ENCODE data around the gene COL6A1.

COL6A1 gene

GRCh38 chr21:45994086-45994661 lies 12.6 kb downstream of the COL6A1 start:
- Histone ChIP-seq H3K9me3 (ENCODE audit: low read length) (no peaks in the 10 kb centered on the region), H3K4me1 (ENCODE audit: insufficient read depth, low read length, severe bottlenecking) (no peaks in the 10 kb centered on the region), H3K9ac (ENCODE audit: low read length) (no peak overlapping the region), H3F3A (ENCODE audit: insufficient read depth, low read length) (no peaks in the 10 kb centered on the region), H3K79me2 (ENCODE audit: insufficient read depth, low read length) (no peaks in the 10 kb centered on the region), H3K27ac (ENCODE audit: low read depth, low read length, poor library complexity, severe bottlenecking) (no peak overlapping the region), H2AFZ (ENCODE audit: low read length) (no peak overlapping the region), H3K4me3 (ENCODE audit: low read depth, low read length, poor library complexity, severe bottlenecking) (no peak overlapping the region), H4K20me1 (ENCODE audit: insufficient read depth, low read length) (no peaks in the 10 kb centered on the region), H3K36me3 (ENCODE audit: insufficient read depth, low read length) (no peaks in the 10 kb centered on the region), H3K27me3 (ENCODE audit: insufficient read depth, low read length) (no peaks in the 10 kb centered on the region), H3K9me2 (ENCODE audit: low read depth, low read length) (no peaks in the 10 kb centered on the region), H3K4me2 (ENCODE audit: low read length) (no peak overlapping the region)
- TF ChIP-seq EZH2 (IDR thresholded peaks at IDR 0.05; ENCODE audit: borderline replicate concordance, low read length): no peak
- TF ChIP-seq, protein P1, sequence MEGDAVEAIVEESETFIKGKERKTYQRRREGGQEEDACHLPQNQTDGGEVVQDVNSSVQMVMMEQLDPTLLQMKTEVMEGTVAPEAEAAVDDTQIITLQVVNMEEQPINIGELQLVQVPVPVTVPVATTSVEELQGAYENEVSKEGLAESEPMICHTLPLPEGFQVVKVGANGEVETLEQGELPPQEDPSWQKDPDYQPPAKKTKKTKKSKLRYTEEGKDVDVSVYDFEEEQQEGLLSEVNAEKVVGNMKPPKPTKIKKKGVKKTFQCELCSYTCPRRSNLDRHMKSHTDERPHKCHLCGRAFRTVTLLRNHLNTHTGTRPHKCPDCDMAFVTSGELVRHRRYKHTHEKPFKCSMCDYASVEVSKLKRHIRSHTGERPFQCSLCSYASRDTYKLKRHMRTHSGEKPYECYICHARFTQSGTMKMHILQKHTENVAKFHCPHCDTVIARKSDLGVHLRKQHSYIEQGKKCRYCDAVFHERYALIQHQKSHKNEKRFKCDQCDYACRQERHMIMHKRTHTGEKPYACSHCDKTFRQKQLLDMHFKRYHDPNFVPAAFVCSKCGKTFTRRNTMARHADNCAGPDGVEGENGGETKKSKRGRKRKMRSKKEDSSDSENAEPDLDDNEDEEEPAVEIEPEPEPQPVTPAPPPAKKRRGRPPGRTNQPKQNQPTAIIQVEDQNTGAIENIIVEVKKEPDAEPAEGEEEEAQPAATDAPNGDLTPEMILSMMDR (IDR thresholded peaks at IDR 0.05; ENCODE audit: low read length): no peak

- TF ChIP-seq, protein P1 (IDR thresholded peaks at IDR 0.05; ENCODE audit: low read length): no peak
- no peak for TF ChIP-seq EZH2 (IDR thresholded peaks at IDR 0.05; ENCODE audit: borderline replicate concordance, low read length)
- Histone ChIP-seq H3K27me3 (ENCODE audit: insufficient read depth, low read length) (no peaks in the 10 kb centered on the region), H3F3A (ENCODE audit: insufficient read depth, low read length) (no peaks in the 10 kb centered on the region), H3K9me2 (ENCODE audit: low read depth, low read length) (no peaks in the 10 kb centered on the region), H3K9ac (ENCODE audit: low read length) (no peak overlapping the region), H3K36me3 (ENCODE audit: insufficient read depth, low read length) (no peaks in the 10 kb centered on the region), H4K20me1 (ENCODE audit: insufficient read depth, low read length) (no peaks in the 10 kb centered on the region), H3K27ac (ENCODE audit: low read depth, low read length, poor library complexity, severe bottlenecking) (no peak overlapping the region), H2AFZ (ENCODE audit: low read length) (no peak overlapping the region), H3K4me1 (ENCODE audit: insufficient read depth, low read length, severe bottlenecking) (no peaks in the 10 kb centered on the region), H3K4me2 (ENCODE audit: low read length) (no peak overlapping the region), H3K4me3 (ENCODE audit: low read depth, low read length, poor library complexity, severe bottlenecking) (no peak overlapping the region), H3K79me2 (ENCODE audit: insufficient read depth, low read length) (no peaks in the 10 kb centered on the region), H3K9me3 (ENCODE audit: low read length) (no peaks in the 10 kb centered on the region)
Measured at GRCh38 chr21:45994759-45995685, 13.5 kb downstream of the COL6A1 start.

DNA sequence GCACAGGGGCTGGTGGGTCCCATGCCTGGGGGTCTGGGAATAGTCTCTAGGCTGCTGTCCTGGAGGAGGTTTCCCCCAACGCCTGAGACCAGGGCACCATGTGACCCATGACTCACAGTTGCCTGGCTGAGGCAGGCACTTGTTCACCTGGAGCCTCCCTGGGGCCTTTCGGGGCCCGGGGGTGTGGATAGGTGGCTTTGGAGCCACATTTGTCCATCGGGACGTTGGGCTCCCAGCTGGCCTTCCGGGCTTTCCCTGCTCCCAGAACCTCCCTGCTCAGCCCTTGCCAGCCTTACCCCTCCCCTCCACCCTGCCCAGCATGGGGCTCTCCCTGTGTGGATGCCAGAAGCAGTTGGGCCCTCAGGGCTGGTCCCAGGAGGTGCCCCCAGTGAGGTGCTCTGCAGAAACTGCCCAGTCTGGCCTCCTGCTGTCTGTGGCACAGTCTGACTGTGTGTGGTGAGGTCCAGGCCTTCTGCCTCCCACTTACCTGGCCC lies 14.2 kb downstream of the COL6A1 start:
- no peak for TF ChIP-seq EZH2 (IDR thresholded peaks at IDR 0.05; ENCODE audit: borderline replicate concordance, low read length)
- TF ChIP-seq, protein P1 (IDR thresholded peaks at IDR 0.05; ENCODE audit: low read length): no peak
- no peak overlapping the region for H3K9ac ChIP-seq (ENCODE audit: low read length)
- H4K20me1 ChIP-seq (ENCODE audit: insufficient read depth, low read length): no peaks in the 10 kb centered on the region
- no peaks in the 10 kb centered on the region for H3K36me3 ChIP-seq (ENCODE audit: insufficient read depth, low read length)
- H3K27ac ChIP-seq (ENCODE audit: low read depth, low read length, poor library complexity, severe bottlenecking): no peak overlapping the region
- H3K4me1 ChIP-seq (ENCODE audit: insufficient read depth, low read length, severe bottlenecking): no peaks in the 10 kb centered on the region
- no peaks in the 10 kb centered on the region for H3F3A ChIP-seq (ENCODE audit: insufficient read depth, low read length)
- no peak overlapping the region for H2AFZ ChIP-seq (ENCODE audit: low read length)
- H3K27me3 ChIP-seq (ENCODE audit: insufficient read depth, low read length): no peaks in the 10 kb centered on the region
- no peaks in the 10 kb centered on the region for H3K9me3 ChIP-seq (ENCODE audit: low read length)
- no peaks in the 10 kb centered on the region for H3K79me2 ChIP-seq (ENCODE audit: insufficient read depth, low read length)
- no peak overlapping the region for H3K4me2 ChIP-seq (ENCODE audit: low read length)
- no peak overlapping the region for H3K4me3 ChIP-seq (ENCODE audit: low read depth, low read length, poor library complexity, severe bottlenecking)
- no peaks in the 10 kb centered on the region for H3K9me2 ChIP-seq (ENCODE audit: low read depth, low read length)
